IPS-18a (cell line): ENCODE data around the gene MINDY1.

Experiments
- H3K27ac ChIP-seq: one replicate; pipeline ENCODE4 v1.5.1; 2013; ENCODE audit warnings: low read length
- H3K27me3 ChIP-seq: one replicate; pipeline ENCODE4 v1.6.1; 2013; ENCODE audit warnings: mild to moderate bottlenecking, low read length; ENCODE audit not compliant: control insufficient read depth, insufficient read depth
- H3K36me3 ChIP-seq: one replicate; pipeline ENCODE4 v1.6.1; 2013; ENCODE audit warnings: low read depth, low read length; ENCODE audit not compliant: control insufficient read depth
- H3K4me1 ChIP-seq: one replicate; pipeline ENCODE4 v1.6.1; 2013; ENCODE audit warnings: low read depth, low read length; ENCODE audit not compliant: control insufficient read depth
- H3K4me3 ChIP-seq: one replicate; pipeline ENCODE4 v1.5.1; 2013; ENCODE audit warnings: low read length
- H3K9ac ChIP-seq: one replicate; pipeline ENCODE4 v1.6.1; 2013; ENCODE audit warnings: mild to moderate bottlenecking, low read length, moderate library complexity
- H3K9me3 ChIP-seq: one replicate; pipeline ENCODE4 v1.6.1; 2013; ENCODE audit warnings: low read depth, low read length; ENCODE audit not compliant: control insufficient read depth

MINDY1 gene

DNA sequence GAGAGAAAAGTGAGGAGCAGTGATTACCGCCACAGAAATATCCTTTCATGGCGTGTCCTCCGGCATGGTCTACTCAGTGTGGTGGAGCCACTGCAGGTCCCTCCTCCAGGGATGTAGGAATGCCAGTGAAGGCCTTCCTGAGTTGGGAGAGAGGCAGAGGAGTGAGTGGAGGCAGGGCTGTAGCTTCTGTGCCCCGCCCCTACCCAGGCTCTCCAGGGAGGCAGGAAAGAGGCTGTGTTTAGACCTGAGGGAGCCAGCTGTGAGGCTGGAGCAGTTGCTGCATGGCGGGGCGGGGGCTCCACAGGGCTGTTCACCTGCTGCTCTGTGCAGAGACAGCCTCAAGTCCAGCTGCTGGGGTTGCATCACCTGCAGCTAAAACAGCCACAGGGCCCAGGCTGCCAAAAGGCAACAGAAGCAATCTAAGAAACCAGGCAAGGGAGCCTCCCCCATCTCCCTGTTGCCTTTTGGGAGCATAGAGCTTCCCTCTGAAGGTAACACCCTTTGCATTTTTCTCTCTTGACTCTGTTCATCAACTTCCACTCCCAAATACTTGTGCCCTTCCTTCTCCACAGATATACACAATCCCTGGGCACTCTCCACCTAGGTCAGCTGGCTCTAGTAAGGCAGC is 25.4 kb downstream of the MINDY1 start:
- no peaks in the 10 kb centered on the region for H3K36me3 ChIP-seq
- peaks cover 28% of the 10 kb centered on the region for H3K4me1 ChIP-seq
- peak overlapping the region; percentile 38 for H3K27ac ChIP-seq
- H3K9me3 ChIP-seq: no peaks in the 10 kb centered on the region
- peak overlapping the region; percentile 18 for H3K9ac ChIP-seq
- H3K27me3 ChIP-seq: no peaks in the 10 kb centered on the region
- H3K4me3 ChIP-seq: peak overlapping the region; percentile 20

DNA sequence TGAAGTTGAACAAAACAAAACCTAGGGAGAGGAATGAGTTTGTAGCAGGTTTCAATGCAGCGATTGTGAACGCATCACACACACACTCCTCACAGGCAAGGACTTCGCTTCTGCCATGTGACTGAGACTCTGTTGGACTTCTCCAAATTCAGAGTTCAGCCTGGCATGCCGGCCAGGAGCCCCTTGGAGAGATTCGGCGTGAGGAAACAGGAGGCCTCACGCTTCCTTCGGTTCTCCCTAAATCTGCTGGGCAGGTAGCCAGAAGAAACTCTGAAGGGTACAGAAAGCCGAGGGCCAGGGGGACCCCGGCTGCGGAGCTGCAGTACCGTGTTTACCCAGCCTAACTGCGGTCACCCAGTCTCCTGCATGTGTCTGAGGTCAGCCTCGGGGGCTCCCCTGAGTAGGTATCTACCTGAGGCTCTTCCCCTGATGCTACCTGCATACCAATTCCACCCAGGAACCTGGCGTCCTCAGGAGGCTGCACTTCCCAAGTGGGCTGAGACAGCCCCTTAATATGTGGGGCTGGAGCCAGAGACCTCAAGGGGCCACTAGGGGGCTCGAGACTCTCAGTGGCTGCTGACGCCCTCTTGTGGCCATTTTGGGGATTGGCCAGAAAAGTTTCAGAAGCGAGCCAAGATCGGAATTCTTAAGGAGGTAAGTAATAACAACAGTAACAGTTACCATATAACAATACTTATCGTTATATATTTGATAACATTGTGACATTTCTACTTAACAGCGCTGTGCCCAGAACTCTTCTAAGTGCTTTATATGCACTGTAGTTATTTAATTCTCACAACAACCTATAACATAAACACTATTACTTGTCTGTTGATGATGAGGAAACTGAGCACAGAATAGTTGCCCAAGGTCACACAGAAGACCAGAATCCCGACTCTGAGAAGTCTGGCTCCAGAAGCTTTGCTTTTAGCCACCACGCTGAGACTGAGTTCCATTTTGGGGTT is 27.3 kb downstream of the MINDY1 start:
- peaks cover 32% of the 10 kb centered on the region for H3K4me1 ChIP-seq

GRCh38 chr1:150976879-150977694 is 29.6 kb downstream of the MINDY1 start:
- no peak overlapping the region for H3K27ac ChIP-seq
- peaks cover 43% of the 10 kb centered on the region for H3K4me1 ChIP-seq
- no peak overlapping the region for H3K4me3 ChIP-seq
- no peaks in the 10 kb centered on the region for H3K9me3 ChIP-seq
- H3K36me3 ChIP-seq: no peaks in the 10 kb centered on the region
- H3K9ac ChIP-seq: no peak overlapping the region
- no peaks in the 10 kb centered on the region for H3K27me3 ChIP-seq

More for the DNA sequence above, 27.3 kb downstream of the MINDY1 start:
- H3K27ac ChIP-seq: no peak overlapping the region
- H3K9me3 ChIP-seq: no peaks in the 10 kb centered on the region
- H3K27me3 ChIP-seq: no peaks in the 10 kb centered on the region
- no peaks in the 10 kb centered on the region for H3K36me3 ChIP-seq
- no peak overlapping the region for H3K9ac ChIP-seq
- no peak overlapping the region for H3K4me3 ChIP-seq

GRCh38 chr1:150976401-150976821 is 30.3 kb downstream of the MINDY1 start:
- H3K9me3 ChIP-seq: no peaks in the 10 kb centered on the region
- peaks cover 43% of the 10 kb centered on the region for H3K4me1 ChIP-seq
- H3K27ac ChIP-seq: no peak overlapping the region
- H3K9ac ChIP-seq: no peak overlapping the region
- no peaks in the 10 kb centered on the region for H3K36me3 ChIP-seq
- H3K27me3 ChIP-seq: no peaks in the 10 kb centered on the region
- no peak overlapping the region for H3K4me3 ChIP-seq

DNA sequence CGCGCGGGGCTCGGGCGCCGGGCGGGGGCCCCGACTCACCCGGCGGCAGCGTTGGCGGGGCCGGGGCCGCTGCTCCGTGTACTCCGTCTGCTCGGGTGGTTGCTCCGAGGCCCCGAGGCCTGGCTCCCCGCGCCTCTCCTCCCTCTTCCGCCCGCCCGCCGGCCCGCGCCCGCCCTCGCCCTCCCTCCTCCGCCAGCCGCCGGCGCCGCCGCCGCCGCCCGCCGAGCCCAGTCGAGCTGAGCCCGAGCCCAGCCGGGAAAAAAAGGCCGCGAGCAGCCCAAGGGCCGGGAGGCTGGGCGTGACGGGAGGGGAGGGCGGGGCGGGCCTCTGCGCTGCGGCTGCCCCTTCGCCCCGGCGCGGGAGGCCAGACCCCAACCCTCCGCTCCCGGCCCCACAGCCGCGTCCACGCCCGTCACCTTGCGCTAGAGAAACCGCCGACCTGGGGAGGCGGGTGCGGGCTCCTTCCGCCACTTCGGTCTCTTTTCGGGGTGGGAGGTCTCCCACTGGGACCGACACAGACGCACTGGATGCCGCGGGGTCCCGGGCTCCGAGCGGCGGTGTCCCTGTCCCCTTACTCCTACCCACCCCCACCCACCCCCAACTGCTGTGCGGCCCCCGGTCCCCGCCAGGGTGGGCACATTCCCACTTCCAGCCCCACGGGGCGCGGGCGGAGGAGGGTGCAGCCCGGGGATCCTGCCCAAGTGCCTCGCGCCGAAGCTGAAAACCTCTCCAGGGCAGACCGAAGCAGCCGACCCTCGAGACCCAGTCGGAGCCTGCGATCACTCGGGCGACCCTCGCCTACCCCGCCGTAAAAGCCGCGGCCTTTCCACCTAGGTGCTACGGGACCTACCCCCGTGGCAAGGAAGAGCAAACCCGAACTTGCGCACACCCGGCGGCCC is 31.9 kb downstream of the MINDY1 start, which contains the start of gene CERS2:
TSS of gene CERS2 (minus strand) at position 256 of the 899 bp plus-strand sequence. CDS start 5,745 bp downstream, outside the sequence.
- no peaks in the 10 kb centered on the region for H3K27me3 ChIP-seq
- peaks cover 47% of the 10 kb centered on the region for H3K4me1 ChIP-seq
- H3K27ac ChIP-seq: no peak within 1 kb of the TSS

DNA sequence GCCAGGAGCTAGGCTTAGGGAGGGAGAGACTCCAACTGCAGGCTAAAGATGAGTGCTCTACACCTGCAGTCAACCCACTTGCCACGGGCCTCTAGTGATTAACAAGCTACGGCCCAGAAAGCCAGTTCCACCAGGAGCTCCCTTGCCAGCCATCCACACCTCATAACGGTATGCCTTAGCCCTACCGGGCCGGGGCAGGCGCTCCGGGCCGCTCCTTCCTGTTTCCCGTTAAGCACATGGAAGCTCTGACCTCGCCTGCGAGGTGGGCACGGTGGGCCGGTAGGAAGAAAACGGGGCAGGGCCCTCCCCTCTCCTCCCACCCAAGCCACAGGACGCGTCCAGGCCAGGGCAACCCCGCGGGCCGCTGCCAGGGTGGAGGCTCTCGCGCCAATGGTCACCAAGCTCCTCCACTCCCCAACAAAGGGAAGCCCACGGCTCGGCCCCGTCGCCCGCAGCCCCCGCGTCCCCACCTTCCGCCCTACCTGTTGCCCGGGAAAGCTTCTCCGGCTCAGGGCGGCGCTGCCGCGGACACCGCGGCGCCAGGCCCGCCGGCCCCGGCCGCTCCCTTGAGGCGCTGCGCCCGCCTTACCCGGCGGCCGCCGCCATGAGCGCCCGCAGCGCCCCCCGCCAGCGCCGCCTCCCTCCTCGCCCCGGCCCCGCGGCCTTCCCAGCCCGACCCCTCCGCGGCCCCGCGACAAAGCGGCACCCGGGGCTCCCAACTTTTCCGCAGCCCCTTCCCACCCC is 32.7 kb downstream of the MINDY1 start:
- H3K4me1 ChIP-seq: peaks cover 47% of the 10 kb centered on the region
- peak overlapping the region; percentile 91 for H3K4me3 ChIP-seq
- peak overlapping the region; percentile 87 for H3K9ac ChIP-seq
- peaks cover under 1% of the 10 kb centered on the region for H3K36me3 ChIP-seq
- H3K9me3 ChIP-seq: no peaks in the 10 kb centered on the region
- H3K27me3 ChIP-seq: no peaks in the 10 kb centered on the region
- H3K27ac ChIP-seq: no peak overlapping the region

More for the DNA sequence above, 31.9 kb downstream of the MINDY1 start, which contains the start of gene CERS2:
- Histone ChIP-seq H3K36me3 (no peaks in the 10 kb centered on the region), H3K9me3 (no peaks in the 10 kb centered on the region), H3K4me3 (peak within 1 kb of the TSS; percentile 91), H3K9ac (peak within 1 kb of the TSS; percentile 87)

- H3K4me3 ChIP-seq: peak overlapping the region; percentile 91
Observed at GRCh38 chr1:150973258-150973835, 33.4 kb downstream of the MINDY1 start.

GRCh38 chr1:150972417-150972940 is 34.2 kb downstream of the MINDY1 start:
- peak overlapping the region; percentile 91 for H3K4me3 ChIP-seq
- H3K27me3 ChIP-seq: no peaks in the 10 kb centered on the region
- H3K27ac ChIP-seq: no peak overlapping the region
- H3K4me1 ChIP-seq: peaks cover 46% of the 10 kb centered on the region
- peaks cover 16% of the 10 kb centered on the region for H3K36me3 ChIP-seq
- no peaks in the 10 kb centered on the region for H3K9me3 ChIP-seq
- H3K9ac ChIP-seq: peak overlapping the region; percentile 5

More at GRCh38 chr1:150973258-150973835, 33.4 kb downstream of the MINDY1 start:
- Histone ChIP-seq H3K27me3 (no peaks in the 10 kb centered on the region), H3K36me3 (peaks cover 7% of the 10 kb centered on the region), H3K9ac (peak overlapping the region; percentile 87), H3K9me3 (no peaks in the 10 kb centered on the region), H3K4me1 (peaks cover 47% of the 10 kb centered on the region), H3K27ac (no peak overlapping the region)

GRCh38 chr1:150971583-150972416 is 34.9 kb downstream of the MINDY1 start:
- H3K36me3 ChIP-seq: peaks cover 23% of the 10 kb centered on the region
- no peaks in the 10 kb centered on the region for H3K9me3 ChIP-seq
- H3K27ac ChIP-seq: no peak overlapping the region
- H3K4me1 ChIP-seq: peaks cover 39% of the 10 kb centered on the region
- peak overlapping the region; percentile 5 for H3K9ac ChIP-seq
- H3K4me3 ChIP-seq: peak overlapping the region; percentile 91
- no peaks in the 10 kb centered on the region for H3K27me3 ChIP-seq
